Measurements from ENCODE around the gene ACSBG1.

The ACSBG1 gene

GRCh38 chr15:78222745-78223395 is 11.5 kb downstream of the ACSBG1 start:
- DNase-seq (ENCODE audit: low spot score) = no peak

- no peak for DNase-seq (ENCODE audit: low spot score)
Measured at GRCh38 chr15:78220713-78221112, 13.7 kb downstream of the ACSBG1 start.

GRCh38 chr15:78216276-78217104 is 17.9 kb downstream of the ACSBG1 start:
- peak; percentile 22 for DNase-seq (ENCODE audit: low spot score)

GRCh38 chr15:78213956-78214355 is 20.4 kb downstream of the ACSBG1 start:
- DNase-seq (ENCODE audit: low spot score) = no peak

- DNase-seq (ENCODE audit: low spot score) = no peak
Measured at GRCh38 chr15:78213425-78213750, 21.0 kb downstream of the ACSBG1 start.

GRCh38 chr15:78212546-78213424 is 21.6 kb downstream of the ACSBG1 start:
- no peak for DNase-seq (ENCODE audit: low spot score)

- DNase-seq (ENCODE audit: low spot score) = no peak
Measured at GRCh38 chr15:78212008-78212407, 22.4 kb downstream of the ACSBG1 start.

GRCh38 chr15:78211189-78211921 is 23.0 kb downstream of the ACSBG1 start:
- no peak for DNase-seq (ENCODE audit: low spot score)

- no peak for DNase-seq (ENCODE audit: low spot score)
Measured at GRCh38 chr15:78210349-78210717, 24.0 kb downstream of the ACSBG1 start.

- DNase-seq (ENCODE audit: low spot score) = no peak
Measured at GRCh38 chr15:78209646-78210348, 24.6 kb downstream of the ACSBG1 start.

- DNase-seq (ENCODE audit: low spot score) = no peak
Measured at GRCh38 chr15:78208887-78209645, 25.3 kb downstream of the ACSBG1 start.

- no peak for DNase-seq (ENCODE audit: low spot score)
Measured at GRCh38 chr15:78208341-78208844, 26.0 kb downstream of the ACSBG1 start.

- DNase-seq (ENCODE audit: low spot score) = no peak
Measured at GRCh38 chr15:78207641-78208340, 26.6 kb downstream of the ACSBG1 start.

GRCh38 chr15:78207110-78207458 is 27.3 kb downstream of the ACSBG1 start:
- no peak for DNase-seq (ENCODE audit: low spot score)

GRCh38 chr15:78206326-78207109 is 27.8 kb downstream of the ACSBG1 start:
- DNase-seq (ENCODE audit: low spot score) = no peak

- DNase-seq (ENCODE audit: low spot score) = no peak
Measured at GRCh38 chr15:78205856-78206255, 28.5 kb downstream of the ACSBG1 start.

- DNase-seq (ENCODE audit: low spot score) = no peak
Measured at GRCh38 chr15:78205337-78205736, 29.0 kb downstream of the ACSBG1 start.

- DNase-seq (ENCODE audit: low spot score) = no peak
Measured at GRCh38 chr15:78204351-78205309, 29.7 kb downstream of the ACSBG1 start.

All from cerebellar cortex (tissue), 1 donor.